Measurements from ENCODE around the gene SPATC1L.

The SPATC1L gene

DNA sequence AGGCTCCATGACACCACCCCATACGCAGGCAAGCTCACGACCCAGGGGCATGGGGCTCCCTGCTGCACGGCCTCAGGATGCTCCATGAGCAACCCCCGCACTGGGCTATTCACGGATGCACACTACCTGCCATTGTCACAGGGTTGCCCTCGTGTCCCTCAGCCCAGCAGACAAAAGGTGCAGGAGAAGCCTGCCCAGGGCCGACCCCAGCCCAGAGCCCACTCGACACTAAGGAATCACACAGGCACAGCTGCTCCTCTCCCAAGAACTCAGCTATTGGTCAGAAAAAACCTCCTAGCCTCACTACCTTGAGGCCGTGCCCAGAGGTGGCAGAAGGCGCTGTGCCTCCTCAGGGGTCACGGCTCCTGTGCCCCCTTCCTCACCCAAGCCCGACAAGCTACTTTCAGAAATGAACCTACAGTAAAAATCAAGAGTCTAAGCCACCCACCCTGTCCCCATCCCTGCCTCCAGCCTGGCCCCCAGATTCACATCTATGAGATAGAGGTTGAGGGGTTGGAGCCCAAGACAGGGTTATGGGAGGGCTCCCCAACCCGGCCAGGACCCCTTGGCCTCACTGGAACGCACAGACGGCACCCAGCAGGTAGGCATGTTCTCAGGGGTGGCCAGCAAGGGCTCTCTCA, 6.4 kb upstream of the SPATC1L start:
- Histone ChIP-seq H3K27me3 (ENCODE audit: insufficient read depth, low read length, poor library complexity) (no peaks in the 10 kb centered on the region), H3K18ac (ENCODE audit: low read length) (no peak overlapping the region), H3K79me1 (ENCODE audit: low read length) (no peaks in the 10 kb centered on the region), H3K79me2 (ENCODE audit: control insufficient read depth, insufficient read depth, low read length) (no peaks in the 10 kb centered on the region), H2AK5ac (ENCODE audit: low read length) (no peak overlapping the region), H3K36me3 (ENCODE audit: control insufficient read depth, insufficient read depth, low read length) (peaks cover 23% of the 10 kb centered on the region), H3K4me1 (ENCODE audit: control insufficient read depth, low read depth, low read length) (peaks cover 2% of the 10 kb centered on the region), H3K4me2 (ENCODE audit: low read length) (no peak overlapping the region), H3K4ac (ENCODE audit: low read depth, low read length) (no peak overlapping the region), H3K23ac (ENCODE audit: low read length) (no peak overlapping the region), H4K5ac (ENCODE audit: low read length) (no peak overlapping the region), H3K4me3 (ENCODE audit: low read length) (no peak overlapping the region), H3K9ac (ENCODE audit: low read length) (no peak overlapping the region), H4K8ac (ENCODE audit: low read depth, low read length) (no peak overlapping the region), H2BK120ac (ENCODE audit: low read depth, low read length) (no peak overlapping the region), H3K56ac (ENCODE audit: low read length) (no peak overlapping the region), H2BK5ac (ENCODE audit: low read length) (no peak overlapping the region), H2BK15ac (replicated peaks; ENCODE audit: low read depth) (no peak overlapping the region), H3K27ac (ENCODE audit: low read depth, low read length) (no peak overlapping the region)
- no peak for DNase-seq
- WGBS (ENCODE audit: extremely low coverage, insufficient coverage, low lambda C conversion rate) = no CpG with 5 or more reads among the region's 15 CpGs

GRCh38 chr21:46189959-46190490, 5.8 kb upstream of the SPATC1L start:
- H4K8ac ChIP-seq (ENCODE audit: low read depth, low read length) = no peak overlapping the region
- H2BK15ac ChIP-seq (replicated peaks; ENCODE audit: low read depth) = no peak overlapping the region
- peaks cover 21% of the 10 kb centered on the region for H3K36me3 ChIP-seq (ENCODE audit: control insufficient read depth, insufficient read depth, low read length)

DNA sequence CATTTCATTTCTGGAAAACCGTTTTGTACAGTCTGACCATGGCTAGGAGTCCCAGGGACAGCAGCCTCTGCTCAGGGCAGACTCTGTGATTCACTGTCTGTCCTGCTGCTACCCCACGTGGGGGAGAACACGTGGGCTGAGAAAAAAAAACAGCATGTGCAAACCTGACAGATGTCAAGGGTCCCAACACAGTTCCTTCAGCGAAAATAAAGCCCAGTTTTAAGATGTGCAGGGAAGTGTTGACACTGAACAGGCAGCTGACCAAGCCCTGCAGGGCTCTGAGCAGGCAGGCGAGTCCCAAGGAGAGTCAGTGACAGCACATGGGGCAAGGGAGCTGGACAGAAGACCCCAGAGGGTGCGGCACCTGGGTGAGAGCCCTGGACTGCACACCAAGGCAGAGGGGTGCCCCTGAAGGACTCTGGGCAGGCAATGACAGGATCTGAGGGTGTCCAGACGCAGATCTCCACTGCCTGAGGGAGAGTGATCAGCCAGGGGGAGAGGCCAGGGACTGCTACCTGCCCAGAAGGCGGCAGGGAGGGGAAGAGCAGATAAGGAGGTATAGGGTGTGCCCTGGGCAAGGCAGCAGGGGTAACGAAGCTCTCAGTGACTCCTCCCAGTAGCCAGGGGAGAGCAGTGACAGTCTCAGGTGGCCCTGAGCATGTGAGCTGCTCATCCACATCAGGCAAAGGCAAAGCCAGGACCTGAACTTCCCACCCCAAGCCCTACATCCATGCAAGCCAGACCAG, 5.1 kb upstream of the SPATC1L start:
- peaks cover 2% of the 10 kb centered on the region for H3K4me1 ChIP-seq (ENCODE audit: control insufficient read depth, low read depth, low read length)
- no peak overlapping the region for H2AK5ac ChIP-seq (ENCODE audit: low read length)
- H2BK5ac ChIP-seq (ENCODE audit: low read length) = no peak overlapping the region
- no peak for DNase-seq
- no peak overlapping the region for H3K27ac ChIP-seq (ENCODE audit: low read depth, low read length)
- H3K4me3 ChIP-seq (ENCODE audit: low read length) = no peak overlapping the region
- H3K27me3 ChIP-seq (ENCODE audit: insufficient read depth, low read length, poor library complexity) = no peaks in the 10 kb centered on the region
- no peak overlapping the region for H3K23ac ChIP-seq (ENCODE audit: low read length)
- no peak overlapping the region for H3K18ac ChIP-seq (ENCODE audit: low read length)
- no peak overlapping the region for H2BK120ac ChIP-seq (ENCODE audit: low read depth, low read length)
- no peak overlapping the region for H3K4ac ChIP-seq (ENCODE audit: low read depth, low read length)
- no peaks in the 10 kb centered on the region for H3K79me1 ChIP-seq (ENCODE audit: low read length)
- no peaks in the 10 kb centered on the region for H3K79me2 ChIP-seq (ENCODE audit: control insufficient read depth, insufficient read depth, low read length)
- WGBS (ENCODE audit: extremely low coverage, insufficient coverage, low lambda C conversion rate) = no CpG with 5 or more reads among the region's 9 CpGs
- H3K9ac ChIP-seq (ENCODE audit: low read length) = no peak overlapping the region
- no peak overlapping the region for H2BK15ac ChIP-seq (replicated peaks; ENCODE audit: low read depth)
- no peak overlapping the region for H3K4me2 ChIP-seq (ENCODE audit: low read length)
- H3K36me3 ChIP-seq (ENCODE audit: control insufficient read depth, insufficient read depth, low read length) = peaks cover 16% of the 10 kb centered on the region
- no peak overlapping the region for H4K8ac ChIP-seq (ENCODE audit: low read depth, low read length)
- H4K5ac ChIP-seq (ENCODE audit: low read length) = no peak overlapping the region
- no peak overlapping the region for H3K56ac ChIP-seq (ENCODE audit: low read length)

More at GRCh38 chr21:46189959-46190490, 5.8 kb upstream of the SPATC1L start:
- Histone ChIP-seq H3K27me3 (ENCODE audit: insufficient read depth, low read length, poor library complexity) (no peaks in the 10 kb centered on the region), H2BK5ac (ENCODE audit: low read length) (no peak overlapping the region), H3K56ac (ENCODE audit: low read length) (no peak overlapping the region), H3K79me2 (ENCODE audit: control insufficient read depth, insufficient read depth, low read length) (no peaks in the 10 kb centered on the region), H3K27ac (ENCODE audit: low read depth, low read length) (no peak overlapping the region), H3K4me2 (ENCODE audit: low read length) (no peak overlapping the region), H3K9ac (ENCODE audit: low read length) (no peak overlapping the region), H3K23ac (ENCODE audit: low read length) (no peak overlapping the region), H2BK120ac (ENCODE audit: low read depth, low read length) (no peak overlapping the region), H4K5ac (ENCODE audit: low read length) (no peak overlapping the region), H3K79me1 (ENCODE audit: low read length) (no peaks in the 10 kb centered on the region), H3K4ac (ENCODE audit: low read depth, low read length) (no peak overlapping the region), H3K18ac (ENCODE audit: low read length) (no peak overlapping the region), H3K4me1 (ENCODE audit: control insufficient read depth, low read depth, low read length) (peaks cover 2% of the 10 kb centered on the region), H3K4me3 (ENCODE audit: low read length) (no peak overlapping the region), H2AK5ac (ENCODE audit: low read length) (no peak overlapping the region)
- no CpG with 5 or more reads among the region's 14 CpGs for WGBS (ENCODE audit: extremely low coverage, insufficient coverage, low lambda C conversion rate)
- DNase-seq = no peak

DNA sequence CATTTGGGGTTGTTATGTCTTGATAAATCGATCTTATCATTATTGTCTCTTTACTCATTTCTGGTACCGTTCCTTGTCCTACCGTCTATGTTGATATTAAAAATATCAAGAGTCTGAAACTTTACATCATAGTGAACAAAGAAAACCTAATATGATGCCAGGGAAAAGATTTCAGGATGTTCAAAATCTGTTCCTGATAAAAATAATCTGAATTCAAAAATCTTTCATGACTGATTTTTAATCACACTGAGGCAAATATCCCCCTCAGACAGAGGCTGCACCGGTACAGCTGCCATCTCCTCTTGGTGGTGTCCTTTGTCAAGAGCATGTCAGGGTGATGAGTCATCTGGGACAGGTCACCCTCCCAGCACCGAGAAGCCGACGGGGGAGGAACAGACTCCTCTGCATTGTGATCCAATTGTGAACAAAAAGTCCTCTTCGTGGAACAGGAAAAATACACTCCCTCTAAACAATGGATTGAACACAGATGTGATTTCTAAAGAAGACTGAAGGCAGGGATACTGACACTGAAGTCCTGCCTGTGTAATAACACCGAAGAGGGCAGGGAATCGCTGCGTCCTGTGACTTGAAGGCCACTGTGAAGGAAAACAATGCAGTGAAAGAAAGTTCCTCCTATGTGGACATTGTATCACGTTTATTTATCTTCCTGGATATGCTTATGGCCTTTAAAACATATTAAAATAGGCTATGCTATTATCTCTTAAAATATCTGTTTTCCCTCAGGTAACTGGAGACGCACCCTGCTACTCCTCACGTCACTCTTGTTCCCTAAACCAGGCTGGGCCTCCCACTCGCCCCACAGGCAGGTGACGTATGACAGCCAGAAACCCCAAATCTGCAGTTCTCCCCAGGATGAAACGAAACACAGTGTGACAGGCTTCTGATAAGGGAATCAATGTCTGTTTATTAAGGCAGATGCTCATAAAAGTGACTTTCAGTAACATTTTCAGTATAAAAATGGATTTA, 4.3 kb upstream of the SPATC1L start:
- DNase-seq = peak; percentile 87
- H2AK5ac ChIP-seq (ENCODE audit: low read length) = no peak overlapping the region
- WGBS (ENCODE audit: extremely low coverage, insufficient coverage, low lambda C conversion rate) = no CpG with 5 or more reads among the region's 17 CpGs
- H3K27me3 ChIP-seq (ENCODE audit: insufficient read depth, low read length, poor library complexity) = no peaks in the 10 kb centered on the region
- H3K4me3 ChIP-seq (ENCODE audit: low read length) = no peak overlapping the region
- H3K23ac ChIP-seq (ENCODE audit: low read length) = no peak overlapping the region
- peaks cover 12% of the 10 kb centered on the region for H3K36me3 ChIP-seq (ENCODE audit: control insufficient read depth, insufficient read depth, low read length)
- H4K8ac ChIP-seq (ENCODE audit: low read depth, low read length) = no peak overlapping the region
- peak overlapping the region; percentile 30 for H3K9ac ChIP-seq (ENCODE audit: low read length)
- no peak overlapping the region for H3K4me2 ChIP-seq (ENCODE audit: low read length)
- H3K18ac ChIP-seq (ENCODE audit: low read length) = no peak overlapping the region
- H4K5ac ChIP-seq (ENCODE audit: low read length) = no peak overlapping the region
- no peak overlapping the region for H3K4ac ChIP-seq (ENCODE audit: low read depth, low read length)
- no peak overlapping the region for H2BK15ac ChIP-seq (replicated peaks; ENCODE audit: low read depth)
- peaks cover 2% of the 10 kb centered on the region for H3K4me1 ChIP-seq (ENCODE audit: control insufficient read depth, low read depth, low read length)
- peak overlapping the region; percentile 28 for H3K56ac ChIP-seq (ENCODE audit: low read length)
- H3K79me1 ChIP-seq (ENCODE audit: low read length) = no peaks in the 10 kb centered on the region
- no peak overlapping the region for H2BK5ac ChIP-seq (ENCODE audit: low read length)
- H3K79me2 ChIP-seq (ENCODE audit: control insufficient read depth, insufficient read depth, low read length) = no peaks in the 10 kb centered on the region
- no peak overlapping the region for H2BK120ac ChIP-seq (ENCODE audit: low read depth, low read length)
- H3K27ac ChIP-seq (ENCODE audit: low read depth, low read length) = peak overlapping the region; percentile 36

DNA sequence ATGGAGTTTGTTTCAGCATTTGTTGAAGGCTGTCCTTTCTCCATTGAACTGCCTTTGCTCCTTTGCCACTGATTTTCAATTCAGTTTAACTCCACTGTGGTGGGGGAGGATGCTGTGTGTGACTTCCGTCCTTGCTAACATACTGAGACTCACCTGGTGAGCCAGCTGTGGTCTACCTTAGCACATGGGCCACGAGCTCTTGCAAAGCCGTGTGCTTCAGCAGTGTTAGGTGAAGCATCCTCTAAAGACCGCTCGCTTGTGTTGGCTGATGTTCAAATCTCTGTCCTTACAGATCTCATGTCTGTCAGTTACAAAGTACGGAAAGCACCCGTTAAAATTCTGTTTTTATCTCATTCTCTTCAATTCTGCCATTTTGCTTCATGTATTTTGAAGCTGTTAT, 3.6 kb upstream of the SPATC1L start:
- Histone ChIP-seq H3K27me3 (ENCODE audit: insufficient read depth, low read length, poor library complexity) (no peaks in the 10 kb centered on the region), H3K4me2 (ENCODE audit: low read length) (no peak overlapping the region), H4K5ac (ENCODE audit: low read length) (no peak overlapping the region), H3K27ac (ENCODE audit: low read depth, low read length) (no peak overlapping the region), H3K9ac (ENCODE audit: low read length) (peak overlapping the region; percentile 4), H3K79me1 (ENCODE audit: low read length) (peaks cover 1% of the 10 kb centered on the region), H2BK15ac (replicated peaks; ENCODE audit: low read depth) (no peak overlapping the region), H2BK5ac (ENCODE audit: low read length) (no peak overlapping the region), H3K36me3 (ENCODE audit: control insufficient read depth, insufficient read depth, low read length) (peaks cover 12% of the 10 kb centered on the region), H4K8ac (ENCODE audit: low read depth, low read length) (no peak overlapping the region), H3K79me2 (ENCODE audit: control insufficient read depth, insufficient read depth, low read length) (no peaks in the 10 kb centered on the region), H2AK5ac (ENCODE audit: low read length) (no peak overlapping the region), H3K4me1 (ENCODE audit: control insufficient read depth, low read depth, low read length) (peaks cover 2% of the 10 kb centered on the region), H3K4me3 (ENCODE audit: low read length) (no peak overlapping the region), H3K23ac (ENCODE audit: low read length) (no peak overlapping the region), H3K56ac (ENCODE audit: low read length) (no peak overlapping the region), H3K18ac (ENCODE audit: low read length) (no peak overlapping the region), H2BK120ac (ENCODE audit: low read depth, low read length) (no peak overlapping the region), H3K4ac (ENCODE audit: low read depth, low read length) (no peak overlapping the region)
- no CpG with 5 or more reads among the region's 7 CpGs for whole genome bisulfite sequencing (ENCODE audit: extremely low coverage, insufficient coverage, low lambda C conversion rate)
- DNase-seq = no peak

Measured in mesendoderm (in vitro differentiated cells).